ENCODE results near the gene PI4KB. TPM values are rescaled to one million over a fixed set of nuclear protein-coding genes. Genes with fewer than 3 reads are reported as not detected.

Gene PI4KB
- total RNA-seq, 2 donors from 2014 or later: 39.6 to 40.2 TPM

DNA sequence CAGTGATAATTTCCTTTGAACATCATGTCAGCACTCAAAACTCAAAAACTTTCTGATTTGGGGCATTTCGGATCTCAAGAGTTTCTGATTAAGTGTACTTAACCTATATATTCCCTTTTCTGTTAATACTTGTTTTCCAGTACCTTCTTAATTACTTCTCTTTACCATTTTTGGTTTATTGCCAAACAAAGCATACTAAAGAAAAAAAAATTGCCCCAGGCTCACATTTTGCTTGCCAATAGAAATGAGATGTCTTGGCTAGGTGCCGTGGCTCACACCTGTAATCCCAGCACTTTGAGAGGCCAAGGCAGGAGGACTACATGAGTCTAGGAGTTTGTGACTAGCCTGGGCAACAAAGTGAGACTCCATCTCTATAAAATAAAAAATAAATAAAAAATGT, 67.9 kb downstream of the PI4KB start:
- Histone ChIP-seq H3K27me3 (no peaks in the 10 kb centered on the region), H3K27ac (no peak overlapping the region), H3K36me3 (replicated peaks in 1 of 2; ENCODE audit: insufficient read depth in 1 of 2, low read depth in 2 of 2) (peaks cover 0 to 7% of the 10 kb centered on the region in 2 donors), H3K9me3 (no peaks in the 10 kb centered on the region), H3K4me1 (peaks cover 13% of the 10 kb centered on the region), H3K4me3 (no peak overlapping the region)
- DNase-seq (no peak), ATAC-seq (no peak)
- WGBS, 2 donors: 82 to 83% methylated on average over 2 of the region's 2 CpGs
- intact Hi-C loops (cut with DNase I): no loop called here
- TF ChIP-seq, protein P1, sequence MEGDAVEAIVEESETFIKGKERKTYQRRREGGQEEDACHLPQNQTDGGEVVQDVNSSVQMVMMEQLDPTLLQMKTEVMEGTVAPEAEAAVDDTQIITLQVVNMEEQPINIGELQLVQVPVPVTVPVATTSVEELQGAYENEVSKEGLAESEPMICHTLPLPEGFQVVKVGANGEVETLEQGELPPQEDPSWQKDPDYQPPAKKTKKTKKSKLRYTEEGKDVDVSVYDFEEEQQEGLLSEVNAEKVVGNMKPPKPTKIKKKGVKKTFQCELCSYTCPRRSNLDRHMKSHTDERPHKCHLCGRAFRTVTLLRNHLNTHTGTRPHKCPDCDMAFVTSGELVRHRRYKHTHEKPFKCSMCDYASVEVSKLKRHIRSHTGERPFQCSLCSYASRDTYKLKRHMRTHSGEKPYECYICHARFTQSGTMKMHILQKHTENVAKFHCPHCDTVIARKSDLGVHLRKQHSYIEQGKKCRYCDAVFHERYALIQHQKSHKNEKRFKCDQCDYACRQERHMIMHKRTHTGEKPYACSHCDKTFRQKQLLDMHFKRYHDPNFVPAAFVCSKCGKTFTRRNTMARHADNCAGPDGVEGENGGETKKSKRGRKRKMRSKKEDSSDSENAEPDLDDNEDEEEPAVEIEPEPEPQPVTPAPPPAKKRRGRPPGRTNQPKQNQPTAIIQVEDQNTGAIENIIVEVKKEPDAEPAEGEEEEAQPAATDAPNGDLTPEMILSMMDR (IDR thresholded peaks at IDR 0.05): no peak
- TF ChIP-seq POLR2A (IDR thresholded peaks at IDR 0.05): no peak

DNA sequence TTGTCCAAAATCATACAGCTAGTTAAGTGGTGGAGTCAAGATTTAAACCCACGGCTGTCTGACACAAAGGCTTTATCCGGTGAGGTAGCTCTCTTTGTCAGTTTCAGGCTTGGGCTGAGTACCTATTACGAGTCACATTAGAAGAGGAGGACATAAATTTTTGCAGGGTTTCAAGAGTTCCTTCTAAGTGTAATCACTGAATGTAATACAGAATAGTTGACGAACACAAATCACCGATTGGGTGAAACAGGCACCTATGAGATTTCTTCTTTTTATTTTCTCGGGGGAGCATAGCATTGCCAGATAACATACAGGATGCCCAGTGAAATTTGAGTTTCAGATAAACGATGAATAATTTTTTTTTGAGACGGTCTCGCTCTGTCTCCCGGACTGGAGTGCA, 71.8 kb downstream of the PI4KB start:
- ATAC-seq: no peak
- no peak for DNase-seq

DNA sequence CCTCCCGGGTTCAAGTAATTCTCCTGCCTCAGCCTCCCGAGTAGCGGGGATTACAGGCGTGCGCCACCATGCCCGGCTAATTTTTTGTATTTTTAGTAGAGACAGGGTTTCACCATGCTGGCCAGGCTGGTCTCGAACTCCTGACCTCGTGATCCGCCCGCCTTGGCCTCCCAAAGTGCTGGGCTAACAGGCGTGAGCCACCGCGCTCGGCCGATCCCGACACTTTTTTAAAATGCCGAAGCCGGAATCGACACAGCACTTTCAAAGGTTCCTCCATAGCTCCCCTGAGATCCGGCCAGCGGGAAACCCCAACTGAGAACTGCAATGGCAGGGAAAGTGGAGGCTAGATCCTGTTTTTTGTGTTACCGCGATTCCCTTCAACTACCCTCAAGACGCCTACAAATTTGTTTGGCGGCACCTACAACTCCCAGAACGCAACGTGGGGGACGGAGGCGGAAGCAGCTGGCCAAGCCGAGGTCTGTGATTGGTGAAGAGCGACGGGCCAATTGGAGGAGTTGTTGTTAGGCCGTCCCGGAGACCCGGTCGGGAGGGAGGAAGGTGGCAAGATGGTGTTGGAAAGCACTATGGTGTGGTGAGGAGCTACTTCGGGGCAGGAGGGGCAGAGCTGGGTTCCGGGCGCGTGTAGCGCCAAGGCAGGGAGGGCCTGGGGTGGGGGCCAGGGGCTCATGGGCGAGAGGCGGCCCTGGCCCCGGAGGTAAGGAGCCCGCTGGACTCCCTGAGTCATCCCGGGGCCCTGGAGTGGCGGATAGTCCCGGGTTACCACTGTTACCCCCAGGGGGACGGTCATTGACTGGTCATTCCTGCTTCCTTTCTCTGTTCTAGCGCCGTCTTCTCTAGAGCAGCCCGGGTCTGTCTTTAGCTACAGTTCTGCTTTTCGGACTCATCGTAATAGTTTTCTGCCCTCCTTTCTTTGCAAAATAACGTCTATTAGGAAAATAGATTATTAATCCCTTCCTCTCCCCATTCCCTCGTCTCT, 72.7 kb downstream of the PI4KB start, which contains the start of gene PSMD4:
TSS of gene PSMD4 (plus strand) at position 518 of the 997 bp plus-strand sequence. CDS start at position 567, 49 bp downstream.
- H3K36me3 ChIP-seq (replicated peaks in 1 of 2; ENCODE audit: insufficient read depth in 1 of 2, low read depth in 2 of 2): no peaks in the 10 kb centered on the region
- peak; percentile 100 for ATAC-seq
- peak within 1 kb of the TSS; percentile 33 to 71 for H3K4me3 ChIP-seq
- WGBS, 2 donors: 8 to 10% methylated on average over 28 to 56 of the region's 56 CpGs
- peaks cover 19% of the 10 kb centered on the region for H3K4me1 ChIP-seq
- DNase-seq: peak; percentile 93 to 97 (median 94)
- TF ChIP-seq POLR2A (IDR thresholded peaks at IDR 0.05): peak; percentile 38 to 88 (median 79)
- TF ChIP-seq, protein P1 (IDR thresholded peaks at IDR 0.05): no peak
- H3K27ac ChIP-seq: peak within 1 kb of the TSS; percentile 46 to 87 (median 72)
- H3K27me3 ChIP-seq: no peaks in the 10 kb centered on the region
- intact Hi-C loops (cut with DNase I): loop anchor here (5.0 kb wide), 1 partner anchor 52 kb away; no protein-coding TSS in a partner anchor
- no peaks in the 10 kb centered on the region for H3K9me3 ChIP-seq

More for the DNA sequence above, 71.8 kb downstream of the PI4KB start:
- Histone ChIP-seq H3K4me1 (peaks cover 19% of the 10 kb centered on the region), H3K27me3 (no peaks in the 10 kb centered on the region), H3K36me3 (replicated peaks in 1 of 2; ENCODE audit: insufficient read depth in 1 of 2, low read depth in 2 of 2) (no peaks in the 10 kb centered on the region), H3K9me3 (no peaks in the 10 kb centered on the region), H3K27ac (peak overlapping the region in 2 of 4 donors; percentile 87), H3K4me3 (peak overlapping the region in 1 of 2 donors; percentile 71)
- intact Hi-C loops (cut with DNase I): no loop called here
- TF ChIP-seq, protein P1 (IDR thresholded peaks at IDR 0.05): no peak
- no peak for TF ChIP-seq POLR2A (IDR thresholded peaks at IDR 0.05)
- 16 to 25% methylated on average over 10 of the region's 10 CpGs for WGBS, 2 donors

DNA sequence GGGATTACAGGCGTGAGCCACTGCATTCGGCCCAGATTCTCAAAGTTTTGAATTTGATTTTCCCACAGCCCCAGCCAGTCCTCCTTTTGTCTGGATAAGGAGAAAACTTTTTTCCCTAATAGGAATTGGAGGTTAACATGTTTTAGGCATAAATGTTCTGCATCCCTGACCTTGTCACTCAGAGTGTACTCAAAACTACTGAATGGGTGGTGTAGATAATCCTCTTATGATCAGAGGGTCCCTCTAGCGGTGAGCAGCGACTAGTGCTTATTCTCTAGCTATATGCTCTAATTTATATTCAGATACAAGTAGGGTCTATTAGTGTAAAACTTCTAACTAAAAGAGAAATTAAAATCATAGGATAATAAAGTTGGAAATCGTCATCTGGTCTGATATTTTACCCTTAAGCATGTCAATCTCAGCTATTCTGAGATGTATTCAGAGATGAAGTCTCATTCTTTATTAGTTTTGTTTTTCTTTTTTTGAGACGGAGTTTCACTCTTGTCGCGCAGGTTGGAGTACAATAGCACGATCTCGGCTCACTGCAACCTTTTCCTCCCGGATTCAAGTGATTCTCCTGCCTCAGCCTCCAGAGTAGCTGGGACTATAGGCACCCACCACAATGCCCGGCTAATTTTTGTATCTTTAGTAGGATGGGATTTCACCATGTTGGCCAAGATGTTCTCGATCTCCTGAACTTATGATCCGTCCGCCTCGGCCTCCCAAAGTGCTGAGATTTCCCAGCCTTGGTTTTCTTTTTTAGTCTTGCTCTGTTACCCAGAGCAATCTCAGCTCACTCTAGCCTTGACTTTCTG, 75.4 kb downstream of the PI4KB start:
- TF ChIP-seq POLR2A (IDR thresholded peaks at IDR 0.05): no peak
- TF ChIP-seq, protein P1 (IDR thresholded peaks at IDR 0.05): peak; percentile 49 to 85 (median 82)
- H3K27ac ChIP-seq: no peak overlapping the region
- intact Hi-C loops (cut with DNase I): loop anchor here (5.0 kb wide), 1 partner anchor 50 kb away; no protein-coding TSS in a partner anchor
- no peaks in the 10 kb centered on the region for H3K9me3 ChIP-seq
- H3K36me3 ChIP-seq (replicated peaks in 1 of 2; ENCODE audit: insufficient read depth in 1 of 2, low read depth in 2 of 2): peaks cover 4 to 11% of the 10 kb centered on the region in 2 donors
- DNase-seq (peak; percentile 70 to 87 (median 79)), ATAC-seq (peak; percentile 34)
- no peaks in the 10 kb centered on the region for H3K27me3 ChIP-seq
- H3K4me3 ChIP-seq: no peak overlapping the region
- WGBS, 2 donors: 47 to 52% methylated on average over 16 of the region's 16 CpGs
- peaks cover 15% of the 10 kb centered on the region for H3K4me1 ChIP-seq

All from body of pancreas (tissue), 4 donors.